Activated T-helper 1 cell treated with anti-CD3 and anti-CD28 coated beads, Interleukin-2, amount 50 U/mL, for 16 hours (primary cell): ENCODE measurements around the gene IPCEF1.

Experiments
- DNase-seq, 2 donors: peaks; one replicate each; pipeline ENCODE4 v3.0.0-alpha.2; 2020; ENCODE audit warnings: low read depth in 1 of 2, low spot score in 1 of 2

IPCEF1 gene

GRCh38 chr6:154169193-154169847 is 187.3 kb downstream of the IPCEF1 start:
- no peak for DNase-seq

GRCh38 chr6:154167126-154167525 is 189.5 kb downstream of the IPCEF1 start:
- DNase-seq = no peak

DNA sequence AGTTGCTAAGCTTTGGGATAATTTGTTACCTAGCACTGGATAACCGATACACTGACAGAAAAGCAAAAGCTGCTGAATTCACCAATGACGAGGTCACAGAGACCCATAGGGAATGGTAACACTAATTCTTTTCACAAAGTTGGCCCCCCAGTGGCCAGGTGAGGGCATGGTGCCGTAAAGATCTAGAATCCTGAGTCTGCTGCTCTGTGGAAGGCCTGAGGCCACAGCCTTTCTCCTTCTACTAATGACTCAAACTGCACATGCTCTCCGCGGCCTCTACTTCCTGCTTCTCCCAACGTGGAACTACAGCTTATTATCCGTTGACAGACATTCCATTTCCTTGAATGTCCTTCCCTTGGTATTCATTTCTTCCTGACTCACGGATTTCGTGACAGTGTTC is 190.5 kb downstream of the IPCEF1 start:
- DNase-seq = no peak

DNA sequence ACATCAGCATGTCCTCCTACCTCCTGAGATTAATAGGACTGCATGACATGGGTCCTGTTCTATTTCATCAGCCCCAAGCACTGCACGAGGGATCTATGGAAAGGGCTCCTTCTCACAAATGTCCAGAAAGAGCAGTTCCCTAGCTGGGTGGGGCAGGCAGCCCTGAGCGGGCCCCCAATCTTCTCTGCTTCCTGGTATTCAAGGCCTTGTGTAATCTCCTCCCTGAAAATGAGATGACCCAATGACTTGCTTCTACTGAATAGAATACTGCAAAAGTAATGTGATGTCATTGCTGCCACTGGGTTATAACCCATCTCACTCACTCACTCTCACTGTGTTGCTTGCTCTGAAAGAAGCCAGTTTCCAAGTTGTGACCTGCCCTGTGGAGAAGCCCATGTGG is 191.1 kb downstream of the IPCEF1 start:
- DNase-seq = no peak

DNA sequence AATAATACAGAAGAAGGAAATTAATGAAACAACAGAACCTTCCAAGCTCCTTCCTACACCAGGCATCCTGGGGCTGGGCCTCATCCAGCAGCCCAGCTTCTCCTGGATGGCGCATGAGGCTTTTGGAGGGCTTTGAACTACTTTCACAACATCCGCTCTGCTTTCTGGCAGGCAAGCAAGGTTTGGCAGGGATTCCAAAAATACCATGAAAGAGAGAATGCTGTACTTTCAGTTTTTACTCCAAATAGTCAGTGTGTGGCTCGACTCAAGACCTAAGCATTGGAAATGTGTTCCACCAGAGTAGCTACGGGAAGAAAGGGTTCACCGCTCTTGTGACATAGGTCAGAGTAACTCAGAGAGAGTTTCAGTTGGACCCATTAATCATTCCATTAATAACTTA is 192.2 kb downstream of the IPCEF1 start:
- no peak for DNase-seq

DNA sequence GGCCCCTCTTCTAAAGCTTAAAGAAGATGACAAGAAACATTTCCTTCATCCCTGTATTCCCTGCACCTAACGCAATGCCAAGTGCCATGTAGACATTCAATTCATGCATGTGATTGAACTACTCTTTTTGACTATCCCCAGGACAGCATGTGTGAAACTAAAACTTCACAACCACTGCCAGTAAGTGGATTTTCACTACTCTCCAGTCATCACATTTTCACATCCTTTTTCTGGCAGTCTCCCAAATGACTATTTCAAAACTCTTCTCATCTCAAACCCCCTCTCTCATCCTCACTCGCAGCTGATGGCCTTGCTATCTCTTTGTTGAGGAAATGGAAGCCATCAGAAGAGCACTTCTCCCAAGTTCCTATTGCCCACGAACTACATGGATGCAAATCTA is 194.9 kb downstream of the IPCEF1 start:
- no peak for DNase-seq

GRCh38 chr6:154159126-154159525 is 197.5 kb downstream of the IPCEF1 start:
- DNase-seq = no peak

GRCh38 chr6:154157706-154158105 is 198.9 kb downstream of the IPCEF1 start:
- no peak for DNase-seq

DNA sequence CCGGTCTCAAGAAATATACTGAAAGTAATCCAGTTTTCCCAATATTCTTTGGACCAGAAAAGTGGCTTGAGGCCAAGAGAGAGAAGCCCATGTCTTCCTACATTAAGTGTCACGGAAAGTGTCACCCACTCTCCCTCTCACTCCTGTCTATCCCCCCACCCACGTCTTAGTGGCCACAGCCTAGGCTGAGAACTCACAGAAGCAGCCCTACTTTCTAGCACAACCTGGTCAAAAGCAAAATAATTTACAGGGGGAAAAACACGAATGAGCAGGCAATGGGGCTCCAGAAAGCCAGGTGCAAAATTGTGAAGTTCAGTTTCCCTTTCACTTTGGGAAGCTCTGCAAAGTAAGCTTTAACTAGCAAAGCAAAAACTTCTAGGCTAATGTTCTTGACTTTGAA is 199.5 kb downstream of the IPCEF1 start:
- no peak for DNase-seq

- peak; percentile 14 to 29 for DNase-seq
These were observed 200.3 kb downstream of the IPCEF1 start for GRCh38 chr6:154156135-154156896.

DNA sequence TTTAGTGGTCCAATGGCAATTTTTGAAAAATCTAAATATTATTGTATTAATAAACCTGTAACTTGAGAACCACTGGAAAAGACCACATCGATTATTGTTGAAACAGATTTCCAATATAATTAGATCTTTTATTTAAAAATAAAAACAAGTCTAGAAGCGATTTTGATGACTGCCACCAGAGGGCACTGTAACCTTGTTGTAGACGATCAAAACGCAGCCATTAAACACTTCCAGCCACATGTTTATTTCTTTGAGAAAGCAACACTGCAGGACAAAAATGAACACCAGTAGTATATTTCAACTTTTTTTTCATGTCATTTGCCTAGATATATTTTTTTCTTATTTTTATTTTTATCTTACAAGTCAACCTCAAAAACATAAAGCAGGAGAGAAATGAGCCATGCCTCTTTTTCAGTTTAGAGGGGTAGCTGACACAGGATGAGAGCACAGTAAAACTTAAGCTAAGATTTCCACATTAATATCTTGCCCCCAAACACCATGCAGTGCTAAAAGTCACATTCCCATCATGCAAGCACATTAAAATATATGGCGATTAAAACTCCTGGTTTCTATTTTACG is 202.1 kb downstream of the IPCEF1 start:
- DNase-seq = peak; percentile 33 to 38

- DNase-seq = no peak
These were observed 212.8 kb downstream of the IPCEF1 start for GRCh38 chr6:154143753-154144152.

DNA sequence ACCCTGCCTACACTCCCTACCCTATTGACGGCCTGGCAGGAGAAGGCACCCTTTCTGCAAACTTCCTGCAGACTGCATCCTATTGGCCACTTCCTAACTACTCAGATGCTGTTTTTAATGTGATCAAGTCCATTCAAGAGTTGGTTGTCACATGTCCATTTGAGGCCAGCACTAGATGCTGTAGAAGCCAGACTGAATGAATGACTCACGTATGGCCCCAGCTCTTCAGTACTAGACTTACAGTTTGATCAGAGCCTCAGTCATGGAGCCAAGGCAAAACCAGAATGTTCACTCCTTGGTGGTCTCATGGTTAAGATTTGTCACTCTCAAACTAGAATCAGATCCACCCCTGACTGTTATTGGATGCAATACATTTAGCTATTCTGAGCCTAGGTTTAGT is 215.9 kb downstream of the IPCEF1 start:
- no peak for DNase-seq

DNA sequence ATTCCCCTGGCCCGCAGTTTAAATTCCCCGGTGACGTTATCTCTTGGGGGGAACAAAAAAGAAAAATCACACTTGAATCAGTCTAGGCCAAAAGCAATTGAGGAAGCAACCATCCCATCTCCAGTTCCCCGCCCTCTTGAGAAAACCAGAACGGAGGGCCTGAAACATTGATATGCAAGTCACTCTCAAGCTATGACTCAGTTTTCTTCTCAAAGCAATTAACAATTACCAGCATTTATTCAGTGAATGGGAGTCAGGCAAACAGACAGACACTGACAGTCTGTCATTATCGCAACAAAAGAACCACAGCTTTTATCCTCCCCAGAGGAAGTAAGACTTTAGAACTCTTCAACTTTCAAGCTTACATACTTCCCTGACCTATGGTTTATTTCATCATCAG is 216.7 kb downstream of the IPCEF1 start:
- no peak for DNase-seq

DNA sequence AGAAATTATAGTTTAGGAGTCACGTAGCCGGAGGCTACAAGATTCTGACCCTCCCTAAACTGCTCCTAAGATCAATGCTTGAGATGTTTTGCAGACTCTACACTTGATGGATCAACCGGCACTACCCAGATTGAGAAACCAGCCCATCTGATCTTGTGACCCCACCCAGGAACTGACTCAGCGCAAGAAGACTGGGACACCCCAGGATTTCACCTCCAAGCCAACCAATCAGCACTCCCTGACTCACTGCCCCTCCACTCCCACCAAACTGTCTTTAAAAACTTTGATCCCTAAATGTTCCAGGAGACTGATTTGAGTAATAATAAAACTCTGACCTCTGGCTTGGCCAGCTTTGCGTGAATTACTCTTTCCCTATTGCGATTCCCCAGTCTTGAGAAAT is 217.8 kb downstream of the IPCEF1 start:
- no peak for DNase-seq

DNA sequence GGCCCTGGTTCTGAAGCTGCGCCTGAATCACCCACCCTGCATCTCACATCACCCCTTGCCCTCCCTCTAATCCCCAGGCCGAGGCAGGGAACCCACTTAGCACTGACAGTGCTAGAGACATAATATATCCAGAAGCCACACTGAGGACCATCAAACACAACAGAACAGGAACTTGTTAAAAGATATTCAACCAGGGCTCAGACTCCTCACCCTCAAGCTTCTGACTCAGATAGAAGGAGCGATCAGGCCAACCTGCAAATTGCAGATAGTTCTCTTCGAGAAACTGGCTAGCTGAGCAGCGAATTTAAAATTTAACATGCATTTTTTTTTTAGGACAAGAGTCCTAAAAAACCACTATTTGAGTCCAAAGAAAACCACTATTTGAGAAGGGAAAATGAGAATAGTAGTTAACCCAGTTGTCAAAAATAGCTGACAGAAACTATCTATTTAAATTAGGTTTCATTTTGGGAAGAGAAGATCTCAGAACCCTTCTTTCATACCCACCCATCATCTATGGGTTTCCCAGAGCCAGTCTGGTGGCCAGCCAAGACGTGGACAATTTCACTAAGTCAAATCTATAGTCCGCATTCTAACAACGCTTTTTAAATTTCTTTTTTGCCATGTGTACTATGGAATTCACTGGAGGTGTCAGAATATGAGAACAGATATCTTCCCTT is 222.0 kb downstream of the IPCEF1 start:
- no peak for DNase-seq

DNA sequence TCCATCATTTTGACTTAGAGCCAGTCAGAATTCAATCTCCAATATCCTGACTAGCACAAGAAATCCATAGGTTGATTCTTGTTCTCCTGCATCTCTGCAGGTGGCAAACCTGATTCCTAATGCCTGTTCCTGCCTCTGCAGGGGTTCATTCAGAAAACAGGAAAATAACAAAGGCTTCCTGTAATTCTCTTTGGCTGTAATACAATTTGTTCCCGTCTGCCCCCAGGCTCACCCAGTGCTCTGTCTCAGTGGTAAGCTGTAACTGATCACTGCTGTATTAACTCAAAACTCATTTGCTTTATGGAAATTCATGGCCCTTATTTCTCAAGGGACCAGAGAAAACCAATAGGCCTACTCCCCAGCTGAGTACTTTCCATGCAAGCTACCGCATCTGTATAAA is 228.9 kb downstream of the IPCEF1 start:
- no peak for DNase-seq

DNA sequence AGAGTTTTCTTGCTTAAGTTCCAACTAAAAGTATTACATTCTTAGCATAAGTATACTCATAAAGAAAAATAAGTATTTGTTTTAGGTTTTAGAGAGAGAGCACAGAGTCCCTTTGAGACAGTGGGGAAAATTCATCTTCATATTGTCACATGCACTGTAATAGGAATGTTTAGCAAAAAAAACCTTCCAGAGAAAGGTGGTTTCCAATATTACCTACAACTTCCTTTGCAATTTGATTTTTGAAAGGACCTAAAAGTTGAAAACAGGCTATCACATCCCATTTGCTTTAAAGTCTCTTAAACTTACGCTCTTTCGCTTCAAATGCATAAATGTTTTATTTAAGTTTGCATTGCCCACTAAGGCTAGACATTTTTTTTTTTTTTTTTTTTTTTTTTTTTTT is 231.2 kb downstream of the IPCEF1 start:
- no peak for DNase-seq

GRCh38 chr6:154123155-154123956 is 233.2 kb downstream of the IPCEF1 start:
- DNase-seq = no peak

- DNase-seq = no peak
These were observed 234.2 kb downstream of the IPCEF1 start for GRCh38 chr6:154122195-154122925.
